Middle frontal gyrus (tissue), 1 donor: ENCODE measurements around the gene NME2.
A peak's percentile ranks its signal among the peaks of the same experiment; 100 is the strongest.
"Not testable (repeated sequence)": the region's sequence is repeated elsewhere in the genome, so short reads cannot be mapped to it uniquely, and the experiment has no call there.

ENCODE experiments used
- DNase-seq: peaks from one replicate; pipeline ENCODE4 v3.0.0-alpha.2; 2015; ENCODE audit warnings: low spot score; ENCODE audit errors: extremely low spot score

Gene NME2

DNA sequence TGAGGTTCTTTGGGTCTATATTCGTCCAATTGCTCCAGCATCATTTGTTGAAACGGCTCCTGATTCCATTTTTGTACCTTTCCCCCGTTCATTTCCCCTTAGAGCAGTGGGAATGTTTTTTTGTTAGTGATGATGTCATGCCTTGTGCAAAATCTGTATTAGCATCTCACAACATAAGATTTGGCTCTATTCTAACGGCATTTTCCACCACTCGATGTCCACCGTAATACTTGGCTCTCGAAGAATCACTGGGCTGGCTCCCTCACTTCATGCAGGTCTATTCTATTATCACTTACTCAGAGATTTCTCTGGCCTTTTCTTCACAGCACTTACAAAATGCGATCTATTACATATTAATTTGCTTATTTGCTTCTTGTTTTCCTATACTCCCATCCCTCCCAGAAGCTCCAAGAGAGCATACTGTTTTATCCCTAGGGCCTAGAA lies 13.4 kb upstream of the NME2 start:
- DNase-seq = no peak

DNA sequence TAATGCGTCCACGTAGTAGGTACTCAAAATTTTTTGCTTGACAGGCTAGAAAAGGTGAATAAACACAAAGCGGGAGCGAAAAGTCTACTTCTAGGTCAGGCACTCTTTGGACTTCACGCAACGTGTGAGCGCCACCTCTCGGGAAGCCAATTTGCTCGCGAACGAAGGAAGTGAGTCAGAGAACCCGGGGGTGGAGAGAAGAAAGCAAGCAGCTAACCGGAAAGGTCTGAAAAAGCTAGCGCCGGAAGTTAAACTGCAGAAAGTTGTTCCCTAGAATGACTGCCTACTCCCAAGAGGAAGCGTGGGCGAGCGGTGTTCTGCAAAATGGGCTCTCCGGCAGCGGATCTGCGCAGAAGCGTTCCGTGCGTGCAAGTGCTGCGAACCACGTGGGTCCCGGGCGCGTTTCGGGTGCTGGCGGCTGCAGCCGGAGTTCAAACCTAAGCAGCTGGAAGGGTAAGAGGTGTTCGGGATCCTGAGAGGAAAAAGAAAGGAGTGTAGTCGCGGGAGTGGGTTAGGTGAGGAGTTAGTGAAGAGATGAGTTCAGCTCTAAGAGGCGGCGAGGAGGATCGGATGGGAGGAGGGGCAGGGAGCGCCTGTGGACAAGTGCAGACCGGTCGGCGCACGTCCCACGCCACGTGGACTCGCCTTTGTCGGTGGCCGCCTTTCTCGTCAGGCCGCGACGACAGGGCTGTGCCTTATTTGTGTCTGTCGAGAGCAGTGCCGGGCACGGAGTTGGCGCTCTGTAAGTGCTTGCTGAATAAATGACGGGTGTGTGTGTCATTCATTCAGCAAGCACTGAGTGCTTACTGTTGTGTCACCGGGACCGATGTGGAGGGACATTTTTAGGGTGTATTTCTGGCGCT lies 12.8 kb upstream of the NME2 start, which contains the start of gene NME1:
TSS of gene NME1 (plus strand) at position 350 of the 863 bp plus-strand sequence. CDS start 2,096 bp downstream, outside the sequence.
- DNase-seq = peak; percentile 99

DNA sequence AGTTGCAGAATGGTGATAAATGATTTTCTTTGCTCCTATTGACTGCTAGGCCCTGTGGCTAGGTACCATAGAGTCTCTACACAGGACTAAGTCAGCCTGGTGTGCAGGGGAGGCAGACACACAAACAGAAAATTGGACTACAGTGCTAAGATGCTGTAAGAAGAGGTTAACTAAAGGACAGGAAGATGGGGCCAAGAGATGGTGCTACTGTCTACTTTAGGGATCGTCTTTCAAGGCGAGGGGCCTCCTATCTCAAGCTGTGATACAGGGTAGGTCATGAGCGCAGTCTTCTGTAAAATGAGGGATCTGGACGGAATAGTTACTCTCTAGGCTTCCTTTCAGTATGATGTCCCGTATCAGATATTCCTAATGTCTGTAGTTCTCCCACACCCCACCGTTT lies 12.0 kb upstream of the NME2 start:
- DNase-seq = no peak

DNA sequence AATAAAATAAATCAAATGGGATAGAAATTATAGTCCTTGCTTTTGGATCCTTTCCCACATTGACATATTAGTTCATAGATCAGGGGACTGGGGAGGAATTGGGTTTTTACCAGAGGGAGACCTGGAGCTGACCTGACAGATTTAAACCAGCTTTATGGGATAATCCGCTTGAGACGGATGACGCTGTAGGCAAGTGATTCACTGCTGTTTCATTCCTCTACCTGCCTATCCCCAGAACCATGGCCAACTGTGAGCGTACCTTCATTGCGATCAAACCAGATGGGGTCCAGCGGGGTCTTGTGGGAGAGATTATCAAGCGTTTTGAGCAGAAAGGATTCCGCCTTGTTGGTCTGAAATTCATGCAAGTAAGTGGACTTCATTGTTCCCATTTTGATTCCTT lies 10.8 kb upstream of the NME2 start:
- no peak for DNase-seq

DNA sequence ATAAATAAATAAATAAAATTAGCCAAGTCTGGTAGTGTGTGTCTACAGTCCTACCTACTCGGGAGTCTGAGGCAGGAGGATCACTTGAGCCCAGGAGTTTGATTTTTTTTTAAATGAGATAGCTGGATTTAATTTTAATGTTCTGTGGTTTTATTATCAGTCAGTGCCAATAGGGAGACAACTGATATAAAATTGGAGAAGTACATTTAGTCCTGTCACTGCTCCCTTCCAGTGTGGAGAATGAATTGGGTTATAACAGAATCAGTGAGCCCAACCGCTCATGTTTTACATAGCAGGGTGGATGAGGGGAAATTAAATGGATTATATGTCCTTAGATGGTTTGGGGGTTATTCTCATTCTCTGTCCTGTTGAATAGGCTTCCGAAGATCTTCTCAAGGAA lies 6.6 kb upstream of the NME2 start:
- DNase-seq = no peak

DNA sequence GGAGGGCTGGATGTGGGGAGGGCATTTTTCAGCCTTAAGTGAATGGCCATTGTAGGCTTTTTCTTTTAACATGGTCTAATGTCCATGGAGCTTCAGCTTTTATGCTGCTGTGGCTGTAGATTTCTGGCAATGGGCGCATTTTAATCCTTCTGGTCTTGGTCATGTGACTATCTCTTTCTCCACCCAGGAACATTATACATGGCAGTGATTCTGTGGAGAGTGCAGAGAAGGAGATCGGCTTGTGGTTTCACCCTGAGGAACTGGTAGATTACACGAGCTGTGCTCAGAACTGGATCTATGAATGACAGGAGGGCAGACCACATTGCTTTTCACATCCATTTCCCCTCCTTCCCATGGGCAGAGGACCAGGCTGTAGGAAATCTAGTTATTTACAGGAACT lies 4.7 kb upstream of the NME2 start:
- DNase-seq = no peak

DNA sequence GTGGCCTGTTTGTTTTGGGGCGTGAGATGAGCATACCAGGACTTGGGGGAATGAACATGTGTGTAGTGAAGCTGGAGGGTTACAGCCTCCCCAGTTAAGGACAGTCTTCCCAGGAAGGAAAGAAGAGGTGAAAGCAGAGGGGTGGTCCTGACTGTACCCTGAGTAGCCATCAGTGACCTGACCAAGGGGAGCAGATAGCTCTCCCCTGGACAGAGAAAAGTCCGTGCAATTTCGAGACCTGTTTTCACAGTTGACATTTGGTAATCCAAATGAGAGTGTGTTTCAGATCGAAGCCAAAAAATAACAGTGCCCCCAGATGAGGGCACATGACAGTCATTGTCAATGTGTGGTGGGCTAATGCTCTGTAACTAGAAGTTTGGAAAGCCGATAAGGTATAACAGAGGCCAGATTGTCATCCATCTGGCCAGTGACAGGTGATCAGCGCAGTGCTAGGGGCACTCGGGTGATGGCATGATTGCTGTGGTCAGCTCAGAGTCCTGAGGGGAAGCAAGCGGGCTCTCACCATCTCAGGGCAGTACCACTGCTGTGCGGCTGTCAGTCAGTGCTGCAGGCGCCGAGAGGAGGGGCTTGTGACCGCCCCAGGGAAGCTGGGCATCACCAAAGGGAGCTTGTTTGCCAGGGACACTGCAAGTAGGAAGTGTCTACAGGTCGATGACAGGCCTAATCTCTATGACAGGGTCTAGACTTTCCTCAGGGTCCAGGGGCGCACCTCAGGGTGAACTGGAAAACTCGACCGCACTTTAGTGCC lies 1.1 kb upstream of the NME2 start:
- DNase-seq = no peak

DNA sequence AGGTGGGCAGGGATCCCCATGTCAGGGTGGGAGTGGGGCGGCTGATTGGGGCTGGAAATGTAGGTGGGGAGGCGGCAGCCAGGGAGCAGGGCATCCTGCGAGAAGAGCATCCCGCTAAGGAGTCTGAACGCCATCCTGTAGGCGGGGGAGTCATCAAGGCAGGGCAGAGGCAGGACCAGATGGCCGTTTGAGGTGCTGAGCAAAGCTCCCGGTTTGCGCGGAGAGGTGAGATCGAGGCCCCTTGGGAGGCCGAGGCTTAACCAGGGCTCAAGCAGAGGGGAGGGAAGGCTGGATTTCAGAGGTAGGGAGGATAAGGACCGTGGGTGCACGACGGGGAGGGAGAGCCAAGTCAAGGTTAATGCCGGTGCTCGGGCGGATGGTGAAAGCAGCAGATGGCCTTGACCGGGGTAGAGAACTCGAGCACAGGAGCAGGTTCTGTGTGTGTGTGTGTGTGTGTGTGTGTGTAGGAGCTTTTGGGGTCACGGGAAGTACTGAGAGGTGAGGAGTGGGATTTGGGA lies 472 bp upstream of the NME2 start:
- DNase-seq = no peak

DNA sequence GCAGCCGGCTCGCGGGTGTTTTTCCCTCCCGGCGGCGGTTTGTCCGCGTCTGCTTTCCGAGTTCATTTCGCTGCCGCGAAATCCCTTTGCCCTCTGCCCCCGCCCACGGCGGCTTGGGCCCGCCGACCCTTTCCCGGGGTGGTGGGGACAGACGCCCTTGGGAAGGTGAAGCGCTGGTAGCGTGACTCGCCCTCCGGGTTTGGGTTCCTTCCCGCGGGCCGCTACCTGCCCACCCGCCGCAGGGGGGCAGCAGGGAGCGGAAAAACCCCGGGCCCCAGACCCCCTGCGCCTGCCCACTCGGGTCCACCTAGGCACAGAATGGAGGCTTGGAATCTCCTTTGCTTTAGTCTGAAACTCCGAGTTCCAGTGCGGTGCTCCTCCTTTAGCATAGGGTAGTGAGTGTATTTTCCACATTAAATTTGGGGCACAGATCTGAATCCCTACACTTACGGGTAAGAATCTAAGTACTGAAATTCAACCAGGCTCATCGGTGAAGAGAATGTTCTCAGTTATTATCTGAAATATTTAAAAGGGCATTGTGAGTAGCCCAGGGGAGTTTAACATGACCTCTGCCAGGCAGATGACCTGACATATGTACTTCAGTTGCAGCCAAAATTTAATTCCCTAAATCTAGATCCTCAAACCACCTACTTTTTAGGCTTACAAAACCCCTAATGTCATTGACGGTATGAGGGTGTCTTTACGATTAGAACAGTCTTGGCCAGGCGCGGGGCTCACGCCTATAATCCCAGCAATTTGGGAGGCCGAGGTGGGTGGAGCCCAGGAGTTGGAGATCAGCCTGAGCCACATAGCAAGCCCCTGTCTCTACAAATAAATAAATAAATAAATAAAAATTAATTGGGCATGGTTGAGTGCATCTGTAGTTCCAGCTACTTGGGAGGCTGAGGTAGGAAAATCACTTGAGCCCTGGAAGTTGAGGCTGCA lies 1.0 kb downstream of the NME2 start:
- DNase-seq = no peak

DNA sequence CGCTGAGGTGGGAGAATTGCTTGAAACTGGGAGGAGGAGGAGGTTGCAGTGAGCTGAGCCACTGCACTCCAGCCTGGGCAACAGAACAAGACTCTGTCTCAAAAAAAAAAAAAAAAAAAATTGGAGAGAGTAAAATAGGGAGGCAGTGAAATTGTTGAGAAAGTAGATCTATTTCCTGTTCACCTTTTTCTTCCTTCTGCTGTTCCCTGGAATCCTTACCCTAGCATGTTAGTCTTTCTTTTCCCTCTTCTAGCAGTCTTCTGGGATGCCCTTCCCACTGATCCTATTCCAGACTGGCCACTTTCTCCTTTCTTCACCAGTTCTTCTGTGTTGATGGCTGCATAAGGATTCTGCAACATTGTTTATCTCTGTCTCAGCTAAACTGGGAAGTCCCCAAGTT lies 3.1 kb downstream of the NME2 start:
- DNase-seq = no peak

DNA sequence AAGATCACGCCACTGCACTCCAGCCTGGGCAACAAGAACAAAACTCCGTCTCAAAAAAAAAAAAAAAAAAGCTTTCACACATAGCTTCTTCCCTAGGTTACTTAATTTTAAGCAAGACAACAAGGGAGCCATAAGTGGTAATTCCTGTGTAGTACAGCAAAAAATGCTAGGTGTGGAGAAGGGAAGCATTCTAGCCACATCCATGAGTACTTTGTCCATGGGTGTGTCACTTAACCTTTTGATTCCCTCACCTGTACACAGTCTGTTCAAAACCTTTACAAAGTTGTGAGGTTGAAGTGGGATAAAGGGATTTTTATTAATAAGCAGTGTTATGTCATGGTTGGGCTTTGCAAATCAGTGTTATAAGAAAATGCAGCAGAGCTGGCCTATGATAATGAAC lies 4.5 kb downstream of the NME2 start:
- no peak for DNase-seq

DNA sequence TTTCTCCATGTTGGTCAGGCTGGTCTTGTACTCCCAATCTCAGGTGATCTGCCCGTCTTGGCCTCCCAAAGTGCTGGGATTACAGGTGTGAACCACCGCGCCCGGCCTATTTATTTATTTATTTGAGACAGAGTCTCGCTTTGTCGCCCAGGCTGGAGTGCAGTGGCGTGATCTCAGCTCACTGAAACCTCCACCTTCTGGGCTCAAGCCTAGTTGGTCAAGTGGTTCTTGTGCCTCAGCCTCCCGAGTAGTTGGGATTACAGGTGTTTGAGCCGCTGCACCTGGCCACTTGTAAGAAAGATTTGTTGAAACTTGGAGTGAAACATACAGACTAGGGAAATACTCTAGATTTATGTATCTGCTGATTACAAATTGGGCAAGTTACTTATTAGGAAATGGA lies 5.8 kb downstream of the NME2 start:
- DNase-seq = not testable (repeated sequence)

DNA sequence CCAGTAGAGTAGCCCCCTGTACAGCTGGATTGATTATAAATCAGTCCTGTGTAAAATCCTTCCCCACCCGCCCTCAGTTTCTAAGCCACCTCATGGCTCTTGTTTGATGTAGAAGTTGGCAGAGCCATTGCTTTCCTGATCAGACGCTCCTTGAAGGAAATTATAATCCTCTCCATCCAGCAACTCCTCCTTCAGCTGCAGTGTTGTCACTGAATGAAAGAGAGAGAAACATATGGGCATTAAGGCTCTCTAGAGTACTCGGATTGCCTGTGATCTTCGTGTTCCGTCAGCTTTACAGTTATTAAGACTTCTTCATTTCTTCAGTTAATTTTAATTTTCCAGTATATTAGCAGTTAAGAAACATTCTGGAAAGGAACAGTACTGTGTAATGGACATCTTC lies 14.3 kb downstream of the NME2 start:
- DNase-seq = no peak

DNA sequence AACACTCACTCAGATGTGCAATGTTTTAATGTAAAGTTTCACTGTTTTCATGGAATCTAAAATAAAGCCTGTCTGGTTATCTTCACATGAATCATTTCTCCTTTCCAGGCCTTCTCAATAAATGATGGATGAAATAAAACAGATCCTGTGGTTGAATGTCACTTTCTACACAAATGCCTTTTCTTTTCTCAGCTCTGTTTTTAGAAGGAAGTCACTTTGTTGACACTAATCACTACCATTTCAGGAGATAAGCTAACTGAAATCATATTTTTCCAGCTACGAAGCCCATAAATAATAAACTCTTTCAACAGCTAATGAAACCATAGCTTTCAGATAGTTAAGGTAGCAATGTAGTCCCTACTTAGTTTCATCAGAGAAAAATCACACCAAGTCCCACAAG lies 17.9 kb downstream of the NME2 start:
- no peak for DNase-seq

DNA sequence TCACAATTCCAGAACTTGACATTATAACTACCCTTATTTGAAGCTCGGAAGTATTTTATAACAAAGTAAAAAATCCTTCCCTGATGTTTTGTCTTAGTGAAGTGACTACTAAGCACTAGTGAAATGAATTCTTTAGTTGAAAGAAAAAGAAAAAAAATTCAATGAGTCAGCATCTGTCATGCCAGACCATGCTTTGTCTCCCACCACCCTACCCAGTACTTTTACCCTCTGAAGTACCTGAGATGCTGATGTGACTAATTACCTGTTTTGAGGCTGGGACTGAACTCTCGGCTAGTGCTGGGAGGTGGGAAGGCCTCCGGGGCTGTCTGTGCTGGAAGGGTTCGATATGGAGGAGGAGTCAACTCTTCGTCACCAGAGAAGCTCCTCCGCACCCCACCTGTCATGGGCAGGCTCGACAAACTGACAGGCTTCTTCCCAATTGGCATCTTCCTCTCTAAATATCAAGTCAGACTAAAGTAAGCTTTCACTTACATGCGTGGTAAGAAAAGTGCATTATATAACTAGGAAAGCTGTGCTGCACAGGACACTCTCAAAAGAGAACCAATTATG lies 19.6 kb downstream of the NME2 start:
- no peak for DNase-seq

DNA sequence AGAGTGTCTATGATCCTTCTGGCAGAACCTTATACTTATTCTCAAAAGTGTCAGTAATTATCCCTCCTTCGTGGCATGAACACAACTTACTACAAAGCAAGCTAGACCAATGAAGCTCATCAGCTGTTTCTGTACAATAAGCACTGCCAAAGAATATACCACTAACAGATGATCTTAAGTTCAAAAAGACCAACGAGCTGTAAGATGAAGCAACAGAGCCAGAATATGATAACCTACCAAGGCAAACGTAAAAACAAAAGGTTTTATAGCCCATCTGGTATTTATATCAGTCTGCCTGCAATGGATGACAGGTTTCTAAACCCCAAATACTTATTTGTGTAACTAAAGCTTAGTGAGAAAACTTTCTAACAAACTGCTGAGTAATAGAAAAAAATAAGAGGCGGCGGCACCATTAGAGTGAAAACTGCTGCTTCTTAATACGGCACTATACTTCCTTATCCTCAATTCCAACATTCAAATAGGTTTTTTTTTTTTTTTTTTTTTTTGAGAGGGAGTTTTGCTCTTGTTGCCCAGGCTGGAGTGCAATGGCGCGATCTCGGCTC lies 22.1 kb downstream of the NME2 start:
- DNase-seq = no peak

DNA sequence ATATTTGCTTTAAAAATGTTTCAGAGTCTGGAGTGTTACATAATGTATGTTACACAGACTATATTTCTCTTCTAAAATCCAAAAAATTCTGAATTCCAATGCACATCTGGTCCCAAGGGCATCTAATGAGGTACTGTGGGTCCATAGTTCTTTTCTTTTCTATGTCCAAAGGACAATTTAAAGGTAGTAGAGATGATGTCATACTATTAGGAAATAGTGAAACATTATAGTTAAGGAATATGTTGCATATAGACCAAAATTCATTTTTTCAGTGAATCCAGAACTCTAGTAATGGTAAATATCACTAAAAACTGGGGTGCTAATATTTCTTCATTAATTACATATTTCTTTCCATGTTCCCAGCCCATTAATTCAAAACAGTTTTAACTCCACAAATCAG lies 23.0 kb downstream of the NME2 start:
- DNase-seq = no peak

DNA sequence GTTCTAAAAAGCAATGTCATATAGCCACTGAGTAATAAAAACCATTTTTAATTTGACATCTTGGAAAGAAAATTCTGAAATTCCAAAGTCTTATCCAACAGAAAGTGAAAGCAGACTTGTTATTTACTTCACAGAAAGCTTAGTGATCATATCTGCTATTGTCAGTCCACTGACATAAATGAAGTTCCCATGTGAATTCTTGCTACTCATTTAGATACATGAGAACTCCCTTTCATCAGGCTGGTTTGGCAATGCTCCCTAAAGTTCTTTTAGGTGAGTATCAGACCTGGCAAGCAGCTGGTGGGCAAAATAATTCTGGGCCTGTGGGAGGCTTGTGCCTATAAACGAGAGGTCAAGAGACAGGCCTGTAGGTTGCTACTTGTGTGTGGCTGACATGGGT lies 23.4 kb downstream of the NME2 start:
- DNase-seq = no peak

DNA sequence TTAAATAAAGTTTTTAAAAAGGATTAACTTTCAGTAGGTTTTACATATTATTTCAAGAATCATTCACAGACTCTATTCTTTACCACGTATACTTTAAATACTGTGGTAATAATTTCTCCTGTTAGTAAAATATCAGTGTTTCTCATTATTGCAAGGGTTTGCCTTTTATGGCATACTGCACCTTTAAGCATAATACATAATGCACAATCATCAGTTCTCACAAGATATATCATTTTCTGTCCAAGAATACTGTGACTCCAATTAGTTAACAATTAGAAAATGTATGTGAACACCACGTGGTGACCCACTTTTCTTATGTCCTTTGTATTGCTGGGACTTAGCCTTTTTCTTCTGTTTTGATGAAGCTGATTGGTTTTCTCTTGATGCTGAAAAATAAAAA lies 25.7 kb downstream of the NME2 start:
- DNase-seq = no peak

DNA sequence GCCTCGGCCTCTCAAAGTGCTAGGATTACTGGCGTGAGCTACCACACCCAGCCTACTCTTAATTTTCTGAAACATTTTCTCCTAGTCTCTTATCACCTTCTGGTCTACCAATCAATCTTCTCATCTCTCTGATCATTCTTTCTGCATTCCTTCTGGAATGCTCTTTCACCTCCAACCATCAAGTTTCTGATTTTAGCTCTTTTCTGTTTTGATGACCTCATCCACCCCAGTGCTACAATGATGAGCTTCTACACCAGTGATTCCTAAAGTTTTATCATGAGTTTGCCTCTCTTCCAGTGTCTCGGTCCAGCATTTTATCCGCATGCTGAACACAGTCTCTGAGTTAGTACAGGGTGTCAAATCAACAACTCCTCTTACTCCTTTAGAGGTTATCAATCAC lies 31.5 kb downstream of the NME2 start:
- no peak for DNase-seq

DNA sequence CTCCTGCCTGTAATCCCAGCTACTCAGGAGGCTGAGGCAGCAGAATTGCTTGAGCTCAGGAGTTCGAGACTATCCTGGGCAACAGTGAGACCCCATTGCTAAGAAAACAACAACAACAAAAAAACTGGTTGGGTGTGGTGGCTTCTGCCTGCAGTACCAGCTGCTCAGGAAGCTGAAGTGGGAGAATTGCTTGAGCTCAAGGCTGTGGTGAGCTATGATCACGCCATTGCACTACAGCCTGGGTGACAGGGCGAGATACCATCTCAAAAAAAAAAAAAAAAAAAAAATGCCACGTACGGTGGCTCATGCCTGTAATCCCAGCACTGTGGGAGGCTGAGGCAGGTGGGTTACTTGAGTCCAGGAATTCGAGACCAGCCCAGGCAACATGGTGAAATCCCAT lies 34.1 kb downstream of the NME2 start:
- DNase-seq = no peak
